GM19395 (cell line): ENCODE measurements around the gene SPTLC3.

Source experiments
- ATAC-seq: cut with Tn5 transposase; IDR thresholded peaks from one replicate; pipeline ENCODE4 v1.9.1; 2021; ENCODE audit warnings: mild to moderate bottlenecking, moderate library complexity; ENCODE audit not compliant: unreplicated experiment

SPTLC3 gene

DNA sequence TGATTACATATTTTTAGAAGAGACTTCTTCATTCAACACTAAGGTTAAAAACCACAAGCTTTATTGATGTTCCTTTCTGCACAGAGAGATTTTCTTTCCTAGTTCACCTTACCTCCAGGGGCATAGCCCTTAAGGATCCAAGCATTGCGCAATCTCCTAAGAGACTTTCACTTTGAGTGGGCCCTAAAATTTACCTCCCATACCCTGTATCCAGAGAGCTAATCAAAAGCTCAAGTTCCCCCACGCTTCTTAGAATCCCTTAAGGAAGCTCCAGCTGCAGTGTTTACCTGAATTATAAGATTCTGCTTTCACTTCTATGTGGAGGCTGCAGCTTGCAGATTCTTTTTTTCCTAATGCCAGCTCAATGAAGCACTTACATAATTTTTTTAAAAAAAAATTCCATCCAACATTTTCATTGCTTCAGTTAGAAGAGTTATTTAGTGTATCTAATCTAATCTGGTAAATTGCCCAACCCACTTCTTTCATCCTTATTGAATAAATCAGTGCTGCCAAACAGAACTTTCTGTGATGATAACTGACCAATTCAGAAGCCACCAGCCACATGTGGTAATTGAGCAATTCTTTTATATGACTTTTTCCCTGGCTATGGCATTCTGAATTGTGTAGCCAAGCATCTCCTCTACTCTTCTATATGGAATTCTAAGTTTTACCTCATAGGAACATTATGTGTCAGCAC is 24.6 kb upstream of the SPTLC3 start:
- ATAC-seq: no peak

DNA sequence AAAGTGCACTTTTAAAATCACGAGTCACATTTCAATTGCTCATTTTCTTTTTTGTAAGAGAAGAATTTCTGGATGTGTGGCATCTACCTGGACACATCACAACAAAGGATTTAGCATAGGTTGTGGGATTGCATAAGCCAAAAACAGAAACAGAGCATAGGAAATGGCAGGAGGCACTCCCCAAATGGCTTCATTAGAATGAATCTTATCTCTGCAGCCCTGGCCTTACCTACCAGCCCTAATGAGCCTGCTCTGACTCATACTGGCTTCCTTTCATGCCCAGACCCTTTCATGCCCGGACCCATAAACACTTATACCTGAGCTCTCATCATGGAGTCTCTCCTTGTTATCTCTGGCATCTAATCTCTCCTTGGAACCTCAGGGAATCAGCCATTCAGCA is 23.9 kb upstream of the SPTLC3 start:
- ATAC-seq: no peak

DNA sequence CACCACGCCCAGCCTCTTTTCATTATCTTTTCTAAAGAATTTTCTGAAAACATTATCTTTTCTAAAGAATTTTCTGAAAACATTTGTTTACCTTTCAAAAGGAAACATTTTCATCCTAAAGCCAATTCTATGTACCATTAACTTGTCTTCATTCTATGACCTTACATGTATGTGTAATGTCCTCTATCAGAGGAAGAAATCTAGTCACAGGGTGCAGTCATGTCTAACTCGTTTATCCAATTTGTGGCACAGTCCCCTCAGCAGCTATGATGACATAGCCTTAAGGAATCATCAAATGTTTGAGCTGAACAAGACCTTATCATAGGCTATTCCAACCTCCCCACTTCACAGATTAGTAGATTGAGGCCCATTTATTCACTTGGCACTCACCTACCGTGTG is 21.5 kb upstream of the SPTLC3 start:
- ATAC-seq: no peak

- ATAC-seq: no peak
Observed at GRCh38 chr20:12989586-12990115, 19.1 kb upstream of the SPTLC3 start.

DNA sequence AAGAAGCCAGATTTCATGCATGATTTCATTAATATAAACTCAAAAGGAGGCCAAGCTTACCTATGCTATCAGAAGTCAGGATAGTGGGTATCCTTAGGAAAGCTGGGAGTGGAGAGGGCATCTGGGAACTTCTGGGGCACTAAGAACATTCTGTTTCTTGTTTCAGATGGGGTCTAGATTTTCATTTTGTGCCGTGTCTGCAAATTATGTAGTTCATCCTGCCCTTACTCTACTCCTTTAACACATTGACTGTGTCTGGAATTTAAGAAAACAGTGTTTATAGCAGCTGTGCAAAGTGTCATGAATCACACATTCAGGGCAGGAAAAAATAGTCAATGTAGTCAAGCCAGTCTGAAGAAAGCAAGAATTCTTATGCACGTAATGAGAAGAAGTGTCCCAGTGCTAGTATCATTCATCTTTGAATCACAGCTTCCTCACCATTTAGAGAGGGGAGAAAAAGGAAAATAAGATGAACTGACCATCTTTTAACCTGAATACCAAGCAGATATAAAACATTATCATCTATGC is 11.6 kb upstream of the SPTLC3 start:
- ATAC-seq: no peak

DNA sequence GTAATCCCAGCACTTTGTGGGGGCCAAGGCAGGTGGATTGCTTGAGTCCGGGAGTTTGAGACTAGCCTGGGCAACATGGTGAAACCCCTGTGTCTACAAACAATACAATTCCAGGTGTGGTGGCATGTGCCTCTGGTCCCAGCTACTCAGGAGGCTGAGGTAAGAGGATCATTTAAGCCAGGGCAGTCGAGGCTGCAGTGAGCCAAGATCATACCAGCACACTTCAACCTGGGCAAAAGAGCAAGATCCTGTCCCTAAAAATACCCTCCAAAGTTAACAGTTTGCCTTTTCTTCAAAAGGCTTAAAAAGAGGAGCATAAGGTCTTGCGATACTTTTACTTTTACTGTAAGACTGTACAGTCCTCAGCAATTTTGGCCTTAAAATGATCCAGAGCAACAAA is 10.7 kb upstream of the SPTLC3 start:
- no peak for ATAC-seq

- ATAC-seq: no peak
Observed at GRCh38 chr20:12999201-12999600, 9.6 kb upstream of the SPTLC3 start.

- no peak for ATAC-seq
Observed at GRCh38 chr20:13002251-13002650, 6.5 kb upstream of the SPTLC3 start.

DNA sequence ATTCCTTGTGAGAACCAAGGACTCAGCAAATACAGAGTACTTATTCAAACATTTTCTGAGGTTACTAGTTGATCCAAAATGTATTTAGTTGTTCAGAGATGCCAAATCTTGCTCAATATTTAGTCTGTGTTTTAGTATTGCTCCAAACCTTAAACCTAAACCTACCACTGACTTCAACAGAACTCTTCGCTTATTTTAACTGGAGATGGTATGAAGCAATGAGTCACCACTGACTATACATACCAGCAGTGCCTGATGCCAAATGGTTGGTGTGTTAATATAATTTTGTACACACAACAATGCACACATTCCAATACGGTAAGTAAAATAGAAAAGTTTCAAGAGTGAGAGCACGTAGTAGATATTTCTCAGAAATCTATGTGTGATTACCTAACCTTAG is 1.9 kb upstream of the SPTLC3 start:
- no peak for ATAC-seq

DNA sequence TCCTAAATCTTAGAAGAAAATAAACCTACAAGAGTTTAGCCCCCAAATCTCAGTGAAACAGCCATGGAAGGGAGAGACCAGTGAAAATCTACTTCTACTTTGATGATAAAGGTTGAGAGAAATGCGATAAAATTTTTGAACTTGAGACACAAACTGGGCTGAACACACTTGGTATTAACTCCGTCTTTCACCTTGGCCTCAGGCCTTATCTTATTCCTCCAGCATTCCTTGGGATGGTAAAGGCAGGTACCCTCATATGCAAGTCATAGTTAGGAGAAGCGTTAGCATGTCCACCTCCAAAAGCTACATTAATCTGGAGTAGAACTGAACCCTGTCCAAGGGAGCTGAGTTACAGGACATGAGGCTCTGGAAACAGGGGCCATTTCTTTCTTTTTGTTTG is 1.2 kb upstream of the SPTLC3 start:
- no peak for ATAC-seq

DNA sequence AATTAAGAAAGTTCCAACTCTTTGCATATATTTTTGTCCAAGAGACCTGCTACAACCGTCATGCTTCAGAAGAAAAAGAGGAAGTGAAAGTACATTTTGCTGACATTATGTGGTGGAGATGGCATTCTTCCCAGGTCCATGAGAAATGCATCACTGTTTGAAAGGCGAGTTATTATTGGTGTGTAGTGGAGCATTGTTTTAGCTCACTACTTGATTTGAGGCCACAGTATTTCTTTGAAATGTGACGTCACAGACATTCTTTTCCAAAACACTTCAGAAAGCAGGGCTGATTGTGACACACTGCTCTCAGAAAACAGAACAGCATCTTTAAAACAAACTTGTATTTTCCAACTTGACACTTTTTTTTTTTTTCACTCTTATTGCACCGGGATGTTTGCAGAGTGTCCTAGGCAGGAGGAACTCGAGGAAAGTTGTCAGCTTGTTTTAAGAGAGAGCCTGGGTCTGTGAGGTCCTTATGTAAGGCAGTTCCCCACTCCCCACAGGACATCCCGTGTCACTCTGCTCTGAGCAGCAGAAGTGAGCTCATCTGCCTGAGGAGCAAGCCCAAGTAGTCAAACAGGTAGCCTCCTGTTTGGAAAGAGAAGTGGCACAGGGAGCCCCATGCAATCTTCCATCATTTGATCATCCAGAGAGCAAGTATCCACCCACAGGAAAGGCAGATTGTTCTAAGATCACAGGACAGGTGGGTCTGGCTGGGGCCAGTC is 1.1 kb downstream of the SPTLC3 start:
- ATAC-seq: peak; percentile 94

- no peak for ATAC-seq
Observed at GRCh38 chr20:13012886-13013285, 4.1 kb downstream of the SPTLC3 start.

DNA sequence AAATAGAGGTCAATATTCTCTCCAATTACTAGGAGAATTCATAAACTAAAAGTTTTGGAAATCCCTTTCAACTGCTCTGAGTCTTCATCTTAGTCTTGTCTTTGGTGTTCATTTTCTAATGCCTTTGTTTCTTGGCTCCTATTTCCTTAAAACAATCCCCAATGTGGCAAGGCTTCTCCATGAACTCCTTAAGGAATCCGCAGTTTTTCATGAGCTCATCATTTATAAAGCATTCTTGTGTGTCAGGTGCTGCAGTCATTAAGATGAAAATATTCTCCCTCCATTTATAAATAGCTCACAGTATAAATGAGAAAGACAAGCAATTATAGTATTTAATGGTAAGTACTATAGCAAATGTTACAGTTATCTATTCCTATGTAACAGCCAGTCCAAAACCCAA is 4.6 kb downstream of the SPTLC3 start:
- no peak for ATAC-seq

DNA sequence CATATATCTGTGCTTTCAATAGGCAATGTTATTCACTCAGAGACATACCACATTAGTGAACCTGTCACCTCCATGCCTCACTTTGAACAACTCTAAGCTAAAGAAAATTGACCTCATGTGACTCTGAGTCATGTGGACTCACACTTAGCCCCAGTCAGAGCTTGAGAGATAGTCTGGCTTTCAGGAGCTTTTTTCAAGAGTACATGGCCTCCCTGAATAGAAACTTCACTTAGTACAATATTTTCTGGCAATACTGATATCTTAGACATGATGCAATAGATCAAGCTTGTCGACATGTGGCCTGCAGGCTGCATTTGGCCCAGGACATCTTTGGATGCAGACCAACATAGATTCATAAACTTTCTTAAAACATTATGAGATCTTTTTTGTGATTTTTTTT is 8.5 kb downstream of the SPTLC3 start:
- no peak for ATAC-seq

DNA sequence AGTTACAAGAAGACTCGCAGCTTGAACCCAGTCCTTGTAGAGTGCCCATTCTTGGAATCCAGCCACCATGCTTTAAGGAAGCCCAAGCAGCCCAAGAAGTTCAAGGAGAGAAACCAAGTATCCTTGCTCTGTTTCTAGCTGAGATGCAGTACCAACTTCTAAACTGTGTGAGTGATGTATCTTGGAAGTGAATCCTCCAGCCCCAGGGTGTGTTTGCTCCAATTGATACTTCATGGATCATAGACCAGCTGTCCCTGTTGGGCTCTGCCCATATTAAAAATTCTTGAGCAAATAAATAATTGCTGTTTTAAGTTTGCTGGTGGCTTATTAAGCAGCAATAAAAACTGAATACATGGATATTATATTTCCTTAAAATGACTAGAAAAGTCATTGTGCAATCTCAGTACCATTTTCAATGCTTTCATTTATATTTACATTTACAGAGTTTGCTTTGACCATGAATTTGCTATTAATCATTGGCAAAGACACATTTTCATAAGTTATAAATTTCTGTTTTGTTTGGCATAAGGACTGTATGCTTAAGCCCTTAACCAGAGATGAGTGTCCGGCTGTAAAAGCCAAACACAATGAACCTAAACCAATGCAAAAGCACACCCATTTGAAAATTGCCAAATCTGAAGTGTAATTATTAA is 9.2 kb downstream of the SPTLC3 start:
- ATAC-seq: no peak

- no peak for ATAC-seq
Observed at GRCh38 chr20:13021205-13021970, 12.6 kb downstream of the SPTLC3 start.

DNA sequence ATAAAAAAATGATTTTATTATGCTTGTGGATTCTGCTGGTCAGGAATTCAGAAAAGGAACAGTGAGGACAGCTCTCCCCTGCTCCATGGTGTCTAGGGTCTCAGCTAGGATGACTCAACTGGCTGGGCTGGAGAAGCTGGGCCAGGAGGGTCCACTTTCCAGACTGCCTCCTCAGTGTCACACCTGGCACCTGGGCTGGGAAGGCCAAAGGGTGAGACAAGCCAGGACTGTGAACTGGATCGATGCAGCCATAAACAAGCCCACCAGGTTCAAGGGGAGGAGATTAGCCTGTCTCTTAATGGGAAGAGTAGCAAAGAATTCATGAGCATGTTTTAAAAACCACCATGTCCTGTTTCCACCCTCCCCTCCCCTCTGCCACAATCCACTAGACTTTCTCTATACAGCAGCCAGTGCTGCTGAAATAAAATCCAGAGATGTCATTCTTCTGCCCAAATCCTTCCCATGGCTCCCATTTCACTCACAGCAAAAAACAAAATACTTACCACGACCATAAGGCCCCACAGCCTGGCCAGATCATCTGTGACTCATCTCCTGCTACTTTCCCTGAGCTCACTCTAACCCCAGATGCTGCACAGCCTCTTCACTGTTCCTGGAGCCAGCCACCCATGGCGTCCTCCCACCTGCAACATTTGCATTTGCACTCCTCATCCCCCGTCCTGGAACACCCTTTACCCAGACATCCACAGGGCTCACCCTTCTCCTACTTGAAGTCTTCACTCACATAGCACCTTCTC is 13.8 kb downstream of the SPTLC3 start:
- ATAC-seq: no peak

GRCh38 chr20:13024596-13024995 is 15.8 kb downstream of the SPTLC3 start:
- ATAC-seq: no peak

GRCh38 chr20:13025181-13025580 is 16.4 kb downstream of the SPTLC3 start:
- no peak for ATAC-seq

GRCh38 chr20:13028001-13028400 is 19.2 kb downstream of the SPTLC3 start:
- ATAC-seq: no peak
